ENCODE measurements around the gene CCNF.

CCNF gene

GRCh38 chr16:2485811-2486507 is 56.7 kb downstream of the CCNF start:
- no peak for DNase-seq (ENCODE audit: low spot score)

GRCh38 chr16:2486645-2487516 is 57.6 kb downstream of the CCNF start:
- DNase-seq (ENCODE audit: low spot score) = no peak

DNA sequence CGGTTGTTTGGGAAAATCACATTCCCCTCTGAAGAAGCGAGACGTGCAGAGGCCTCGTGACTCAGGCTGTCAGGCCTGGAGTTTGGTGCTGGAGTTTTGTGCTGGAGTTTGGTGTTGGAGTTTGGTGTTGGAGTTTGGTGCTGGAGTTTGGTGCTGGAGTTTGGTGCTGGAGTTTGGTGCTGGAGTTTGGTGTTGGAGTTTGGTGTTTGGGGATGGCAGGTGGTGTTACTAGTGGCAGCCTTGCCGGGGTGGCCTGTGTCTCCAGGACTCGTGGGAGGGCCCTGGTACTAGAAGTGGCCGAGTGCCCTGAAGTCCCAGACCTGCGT is 58.2 kb downstream of the CCNF start:
- DNase-seq (ENCODE audit: low spot score) = no peak

GRCh38 chr16:2487903-2488531 is 58.8 kb downstream of the CCNF start:
- no peak for DNase-seq (ENCODE audit: low spot score)

DNA sequence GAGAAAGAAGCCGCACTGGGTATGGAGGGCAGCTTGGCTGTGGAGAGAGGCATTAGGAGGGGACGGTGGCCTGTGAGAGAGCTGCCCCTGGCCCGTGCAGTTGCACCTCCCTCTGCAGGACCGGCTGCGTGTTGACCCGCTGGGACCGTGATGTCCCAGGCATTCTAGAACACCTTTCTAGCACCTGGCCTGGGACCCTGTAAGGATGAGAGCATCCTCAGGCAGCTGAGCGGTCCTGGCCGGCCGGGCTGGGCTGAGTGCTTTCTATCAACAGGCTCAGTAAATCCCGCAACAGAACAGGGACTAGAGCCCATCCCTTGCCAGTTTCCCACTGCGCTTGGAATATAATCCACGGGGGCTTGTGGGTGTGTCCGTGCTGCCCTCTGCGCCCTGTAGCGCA is 60.3 kb downstream of the CCNF start:
- no peak for DNase-seq (ENCODE audit: low spot score)

- no peak for DNase-seq (ENCODE audit: low spot score)
These were observed 61.2 kb downstream of the CCNF start for GRCh38 chr16:2490190-2491105.

DNA sequence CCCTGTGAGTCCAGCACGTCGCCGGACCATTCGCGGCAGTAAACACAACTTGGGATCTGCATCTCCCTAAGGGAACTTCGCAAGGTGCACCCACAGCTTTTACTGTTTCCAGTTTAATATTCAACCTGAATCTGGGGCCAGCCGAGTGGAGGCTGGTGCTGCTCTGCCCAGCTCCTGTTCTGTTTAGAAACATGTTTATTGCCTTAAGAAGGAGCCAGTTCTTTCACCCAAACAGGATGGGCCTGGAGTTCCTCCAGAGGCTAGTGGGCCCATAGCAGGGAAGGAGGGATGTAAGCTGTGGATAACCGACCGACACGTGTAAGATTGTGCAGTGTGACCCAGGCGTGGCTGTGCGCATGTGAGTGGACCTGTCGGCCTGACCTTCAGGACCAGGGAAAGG is 63.0 kb downstream of the CCNF start:
- DNase-seq (ENCODE audit: low spot score) = no peak

DNA sequence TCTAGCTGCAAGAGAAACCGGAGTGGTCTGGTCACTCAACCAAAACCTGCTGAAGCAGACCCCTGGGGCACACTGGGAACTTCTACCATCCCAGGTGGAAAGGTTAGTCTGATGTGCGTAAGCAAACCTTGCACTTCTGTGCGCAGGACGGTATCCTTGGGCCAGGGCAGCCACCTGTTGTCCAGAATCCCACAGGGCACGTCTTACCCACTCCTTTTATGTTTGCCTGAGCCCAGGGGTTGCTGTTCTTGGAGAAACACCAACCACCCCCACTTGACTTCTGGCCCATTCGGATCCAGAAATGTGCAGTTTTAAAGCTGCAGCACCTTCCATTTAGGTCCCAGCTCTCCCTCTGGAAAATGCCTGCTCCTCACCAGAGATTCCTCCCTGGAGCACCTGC is 64.4 kb downstream of the CCNF start:
- DNase-seq (ENCODE audit: low spot score) = no peak

DNA sequence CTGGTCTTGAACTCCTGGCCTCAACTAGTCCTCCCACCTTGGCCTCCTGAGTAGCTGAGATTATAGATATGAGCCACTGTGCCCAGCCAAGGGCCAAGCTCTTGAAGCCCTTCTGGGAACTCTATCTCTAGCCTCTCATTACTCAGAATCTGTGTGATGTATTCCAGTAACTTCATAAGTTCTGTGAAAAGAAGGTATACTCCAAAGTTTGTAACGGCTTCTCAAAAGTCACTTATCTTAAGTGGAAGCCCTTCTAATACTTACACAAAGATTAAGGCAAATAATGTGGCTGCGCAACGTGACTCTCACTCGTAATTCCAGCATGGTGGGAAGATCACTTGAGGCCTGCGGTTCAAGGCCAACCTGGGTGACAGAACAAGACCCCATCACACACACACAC is 65.4 kb downstream of the CCNF start:
- no peak for DNase-seq (ENCODE audit: low spot score)

- DNase-seq (ENCODE audit: low spot score) = no peak
These were observed 65.8 kb downstream of the CCNF start for GRCh38 chr16:2495041-2495440.

DNA sequence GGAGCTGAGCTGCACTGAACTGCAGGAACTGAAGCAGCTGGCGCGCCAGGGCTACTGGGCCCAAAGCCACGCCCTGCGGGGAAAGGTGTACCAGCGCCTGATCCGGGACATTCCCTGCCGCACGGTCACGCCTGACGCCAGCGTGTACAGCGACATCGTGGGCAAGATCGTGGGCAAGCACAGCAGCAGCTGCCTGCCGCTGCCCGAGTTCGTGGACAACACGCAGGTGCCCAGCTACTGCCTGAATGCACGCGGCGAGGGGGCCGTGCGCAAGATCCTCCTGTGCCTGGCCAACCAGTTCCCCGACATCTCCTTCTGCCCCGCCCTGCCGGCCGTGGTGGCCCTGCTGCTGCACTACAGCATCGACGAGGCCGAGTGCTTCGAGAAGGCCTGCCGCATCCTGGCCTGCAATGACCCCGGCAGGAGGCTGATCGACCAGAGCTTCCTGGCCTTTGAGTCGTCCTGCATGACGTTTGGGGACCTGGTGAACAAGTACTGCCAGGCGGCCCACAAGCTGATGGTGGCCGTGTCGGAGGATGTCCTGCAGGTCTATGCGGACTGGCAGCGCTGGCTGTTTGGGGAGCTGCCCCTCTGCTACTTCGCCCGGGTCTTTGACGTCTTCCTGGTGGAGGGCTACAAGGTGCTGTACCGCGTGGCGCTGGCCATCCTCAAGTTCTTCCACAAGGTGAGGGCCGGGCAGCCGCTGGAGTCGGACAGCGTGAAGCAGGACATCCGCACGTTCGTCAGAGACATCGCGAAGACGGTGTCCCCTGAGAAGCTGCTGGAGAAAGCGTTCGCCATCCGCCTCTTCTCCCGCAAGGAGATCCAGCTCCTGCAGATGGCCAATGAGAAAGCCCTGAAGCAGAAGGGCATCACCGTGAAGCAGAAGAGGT is 67.2 kb downstream of the CCNF start:
- DNase-seq (ENCODE audit: low spot score) = no peak

GRCh38 chr16:2497116-2497630 is 67.9 kb downstream of the CCNF start:
- no peak for DNase-seq (ENCODE audit: low spot score)

GRCh38 chr16:2497695-2498484 is 68.6 kb downstream of the CCNF start:
- DNase-seq (ENCODE audit: low spot score) = no peak

DNA sequence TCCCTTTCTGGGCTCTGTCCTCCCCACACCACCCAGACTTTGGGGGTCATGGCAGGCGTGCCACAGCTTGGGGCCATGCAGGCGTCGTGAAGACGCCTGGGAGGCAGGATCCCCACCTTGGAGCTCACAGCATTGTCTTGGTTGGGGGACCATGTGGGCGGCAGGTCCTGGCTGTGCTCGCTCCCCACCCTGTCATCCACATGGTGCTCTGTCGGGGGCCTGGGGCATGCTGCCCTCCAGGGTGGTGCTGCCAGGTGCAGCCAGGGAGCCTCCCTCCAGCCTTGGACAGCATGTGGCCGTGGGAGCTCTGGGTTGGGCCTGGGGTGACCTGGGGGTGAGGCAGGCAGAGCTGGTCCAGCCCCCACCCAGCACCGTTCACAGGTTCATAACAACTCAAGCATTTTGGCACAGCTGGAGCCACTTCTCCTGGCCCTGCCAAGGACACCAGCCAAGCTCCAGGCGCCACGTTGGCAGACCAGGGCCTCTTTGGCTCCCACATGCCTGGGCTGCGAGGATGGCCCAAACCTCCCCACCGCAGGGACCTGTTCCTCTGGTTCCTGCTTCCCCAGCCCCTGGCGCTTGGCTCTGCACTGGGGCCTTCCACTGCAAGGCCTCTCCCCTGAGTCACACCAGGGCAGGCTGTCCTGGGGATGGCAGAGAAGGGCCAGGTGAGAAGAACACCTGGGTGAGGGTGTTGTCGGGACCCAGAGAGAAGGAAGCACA is 69.4 kb downstream of the CCNF start:
- DNase-seq (ENCODE audit: low spot score) = no peak

DNA sequence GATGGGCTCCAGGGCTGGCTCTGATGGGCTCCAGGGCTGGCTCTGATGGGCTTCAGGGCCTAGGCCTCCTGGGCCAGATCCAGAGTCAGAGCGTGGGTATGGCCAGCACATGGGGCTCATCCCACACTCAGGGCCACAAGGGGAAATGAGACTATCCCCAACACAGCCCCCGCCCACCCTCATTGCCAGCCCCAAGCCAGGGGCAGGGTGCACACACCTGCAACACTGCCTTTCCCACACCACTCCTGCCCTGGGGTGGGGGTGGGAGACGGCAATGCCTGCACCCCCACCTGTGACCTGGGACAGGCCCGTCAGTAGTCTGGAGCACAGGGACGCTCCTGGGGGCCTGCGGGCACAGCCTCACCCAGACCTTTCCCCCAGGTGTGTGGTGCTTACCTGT is 70.2 kb downstream of the CCNF start:
- DNase-seq (ENCODE audit: low spot score) = no peak

DNA sequence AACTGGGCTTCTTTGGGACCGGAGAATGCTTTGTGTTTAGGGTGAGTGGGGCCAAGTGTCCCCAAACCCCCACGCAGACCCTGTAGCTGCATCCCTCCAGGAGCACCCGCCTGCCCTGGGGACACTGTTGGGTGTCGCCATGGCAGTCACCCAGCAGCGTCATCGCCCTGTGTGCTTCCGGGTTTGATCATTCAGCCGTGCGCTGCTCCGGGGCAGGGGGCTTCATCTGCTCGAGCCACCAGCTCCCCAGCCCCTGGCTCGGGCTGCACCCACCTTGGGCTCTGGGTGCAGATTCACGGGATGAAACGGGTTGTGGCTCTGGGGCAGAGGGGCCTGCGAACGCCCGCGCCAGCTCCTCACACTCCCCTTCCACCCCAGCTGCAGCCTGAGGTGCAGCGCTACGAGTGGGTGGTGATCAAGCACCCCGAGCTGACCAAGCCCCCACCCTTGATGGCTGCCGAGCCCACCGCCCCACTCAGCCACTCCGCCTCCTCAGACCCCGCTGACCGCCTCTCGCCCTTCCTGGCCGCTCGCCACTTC is 70.7 kb downstream of the CCNF start:
- no peak for DNase-seq (ENCODE audit: low spot score)

DNA sequence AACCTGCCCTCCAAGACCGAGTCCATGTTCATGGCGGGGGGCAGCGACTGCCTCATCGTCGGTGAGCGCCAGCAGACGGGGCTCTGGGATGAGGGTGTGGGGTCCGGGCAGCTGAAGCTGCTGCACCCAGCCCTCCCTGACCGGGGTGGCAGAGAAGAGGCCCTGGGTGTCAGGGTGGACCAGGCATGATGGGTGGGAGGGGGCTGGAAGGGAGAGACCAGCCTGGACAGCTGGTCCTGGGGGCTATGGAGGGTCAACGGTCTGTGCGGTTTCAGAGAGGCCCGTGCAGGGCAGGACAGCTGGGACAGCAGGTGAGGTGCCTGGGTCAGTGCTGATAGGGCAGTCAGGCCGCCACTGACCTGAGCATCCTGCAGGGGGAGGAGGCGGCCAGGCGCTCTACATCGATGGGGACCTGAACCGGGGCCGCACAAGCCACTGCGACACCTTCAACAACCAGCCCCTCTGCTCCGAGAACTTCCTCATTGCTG is 71.2 kb downstream of the CCNF start:
- DNase-seq (ENCODE audit: low spot score) = no peak

DNA sequence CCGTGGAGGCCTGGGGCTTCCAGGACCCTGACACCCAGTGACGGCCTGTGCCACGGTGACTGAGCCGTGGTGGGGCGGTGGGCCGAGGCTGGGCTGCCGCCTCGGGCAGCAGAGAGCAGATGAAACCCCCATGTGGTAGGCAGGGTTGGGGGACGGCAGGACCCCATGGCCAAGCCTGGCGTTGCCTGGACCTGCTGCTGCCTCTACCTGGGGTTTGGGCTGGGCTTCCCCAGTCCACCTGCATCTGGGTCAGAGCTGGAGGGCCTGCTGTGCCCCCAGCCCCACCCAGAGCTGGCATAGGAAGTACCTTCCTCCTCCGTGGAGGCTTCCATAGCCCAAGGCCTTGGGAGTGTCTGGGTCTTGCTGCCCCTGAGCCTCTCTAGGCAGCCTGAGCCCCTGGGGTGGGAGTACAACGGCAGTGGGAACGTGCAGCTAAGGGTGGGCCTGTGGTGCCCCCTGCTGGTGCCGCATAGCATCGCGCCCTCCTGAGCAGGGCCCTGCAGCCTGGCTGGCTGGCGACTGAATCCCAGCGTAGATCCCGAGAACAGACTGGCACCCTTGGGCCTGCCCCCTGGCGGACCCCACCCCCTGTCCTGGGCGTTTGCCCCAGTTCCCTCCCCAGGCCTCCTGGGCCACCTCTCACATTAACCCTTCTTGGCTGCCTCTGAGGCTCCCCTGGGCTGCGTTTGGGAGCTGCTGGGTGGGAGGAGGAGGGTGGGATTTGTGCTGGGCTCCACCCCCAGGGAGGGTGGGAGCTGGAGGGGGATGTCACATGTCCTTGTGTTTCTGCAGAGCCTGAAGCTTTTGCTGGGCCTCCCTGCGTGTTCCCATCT is 71.9 kb downstream of the CCNF start:
- DNase-seq (ENCODE audit: low spot score) = peak; percentile 89

All from hepatic stellate cell (primary cell).